A549 (cell line): ENCODE measurements around the gene TRIO.

Experiments used
- CTCF ChIP-seq: fragments of >200 bp; sonication (Bioruptor Twin); formaldehyde crosslinking; IDR thresholded peaks from 3 replicates; pipeline ENCODE4 v1.5.1; 2016
- RAD21 ChIP-seq, 2 experiments: fragments of >200 bp in 1 of 2; sonication (Bioruptor Twin) in 1 of 2; formaldehyde crosslinking in 1 of 2; IDR thresholded peaks in 1 of 2; conservative IDR thresholded peaks in 1 of 2; 2 replicates in 1 of 2; 3 replicates in 1 of 2; pipeline ENCODE4 v1.6.1; 2012 to 2018; ENCODE audit warnings: inconsistent platforms in 1 of 2
- RCOR1 ChIP-seq: fragments of 150-350 bp; IDR thresholded peaks from 2 replicates; pipeline ENCODE4 v1.6.1; 2014; ENCODE audit warnings: antibody characterized with exemption, low read length, low read depth

- TF ChIP-seq CTCF (no peak), RCOR1 (no peak), RAD21 (conservative IDR thresholded peaks at IDR 0.05 in 1 of 2, IDR thresholded peaks at IDR 0.05 in 1 of 2) (no peak)
These were observed 166.9 kb downstream of the TRIO start for GRCh38 chr5:14309878-14310531.
